ENCODE measurements around the gene NENF.
"Not testable (repeated sequence)": the region's sequence is repeated elsewhere in the genome, so short reads cannot be mapped to it uniquely, and the experiment has no call there.

Gene NENF

GRCh38 chr1:212432661-212433576 lies at the start of gene NENF:
Gene NENF, plus strand, starts transcription at chr1:212432920. Its CDS starts 24 bp downstream, at chr1:212432944.
- peak within 1 kb of the TSS; percentile 60 for H3K4me3 ChIP-seq
- in situ Hi-C loops (cut with MboI; ENCODE audit: low sequenced_read_pairs), result no loop called here
- H3K9me3 ChIP-seq, result no peaks in the 10 kb centered on the region
- H3K4me1 ChIP-seq, result peaks cover 26% of the 10 kb centered on the region
- DNase-seq (ENCODE audit: low spot score in 2 of 2), result peak; percentile 77 to 87
- no peaks in the 10 kb centered on the region for H3K27me3 ChIP-seq (ENCODE audit: low read depth)
- no peaks in the 10 kb centered on the region for H3K36me3 ChIP-seq (replicated peaks)

GRCh38 chr1:212386029-212386428 lies 46.7 kb upstream of the NENF start:
- peaks cover 2% of the 10 kb centered on the region; the same call in 1 of the 2 replicates for H3K9me3 ChIP-seq
- H3K27me3 ChIP-seq (ENCODE audit: low read depth), result no peaks in the 10 kb centered on the region
- no peaks in the 10 kb centered on the region for H3K4me1 ChIP-seq
- in situ Hi-C loops (cut with MboI; ENCODE audit: low sequenced_read_pairs), result no loop called here
- no peak for DNase-seq (ENCODE audit: low spot score in 2 of 2)
- no peak overlapping the region for H3K4me3 ChIP-seq
- H3K36me3 ChIP-seq (replicated peaks), result peaks cover 38% of the 10 kb centered on the region

- H3K9me3 ChIP-seq, result peaks cover 2% of the 10 kb centered on the region; the same call in 1 of the 2 replicates
- in situ Hi-C loops (cut with MboI; ENCODE audit: low sequenced_read_pairs), result no loop called here
- DNase-seq (ENCODE audit: low spot score in 2 of 2), result no peak
- no peaks in the 10 kb centered on the region for H3K27me3 ChIP-seq (ENCODE audit: low read depth)
- no peaks in the 10 kb centered on the region for H3K4me1 ChIP-seq
- no peak overlapping the region for H3K4me3 ChIP-seq
- peaks cover 27% of the 10 kb centered on the region for H3K36me3 ChIP-seq (replicated peaks)
Observed at GRCh38 chr1:212388985-212389716, 43.6 kb upstream of the NENF start.

- H3K36me3 ChIP-seq (replicated peaks); H3K4me1 ChIP-seq; DNase-seq (ENCODE audit: low spot score in 2 of 2); H3K9me3 ChIP-seq; in situ Hi-C loops (cut with MboI; ENCODE audit: low sequenced_read_pairs); H3K4me3 ChIP-seq; H3K27me3 ChIP-seq (ENCODE audit: low read depth): not testable (repeated sequence)
Observed at GRCh38 chr1:212395678-212396437, 36.9 kb upstream of the NENF start.

- no peak overlapping the region for H3K4me3 ChIP-seq
- DNase-seq (ENCODE audit: low spot score in 2 of 2), result no peak
- no peaks in the 10 kb centered on the region for H3K27me3 ChIP-seq (ENCODE audit: low read depth)
- H3K36me3 ChIP-seq (replicated peaks), result peaks cover 3% of the 10 kb centered on the region; the same call in 1 of the 2 replicates
- peaks cover 4% of the 10 kb centered on the region; the same call in 1 of the 2 replicates for H3K9me3 ChIP-seq
- H3K4me1 ChIP-seq, result no peaks in the 10 kb centered on the region
- in situ Hi-C loops (cut with MboI; ENCODE audit: low sequenced_read_pairs), result no loop called here
Observed at GRCh38 chr1:212396638-212397037, 36.1 kb upstream of the NENF start.

GRCh38 chr1:212397171-212397570 lies 35.5 kb upstream of the NENF start:
- Histone ChIP-seq H3K9me3 (peaks cover 4% of the 10 kb centered on the region; the same call in 1 of the 2 replicates), H3K4me3 (no peak overlapping the region), H3K27me3 (ENCODE audit: low read depth) (no peaks in the 10 kb centered on the region), H3K4me1 (no peaks in the 10 kb centered on the region), H3K36me3 (replicated peaks) (peaks cover 3% of the 10 kb centered on the region)
- in situ Hi-C loops (cut with MboI; ENCODE audit: low sequenced_read_pairs), result no loop called here
- no peak for DNase-seq (ENCODE audit: low spot score in 2 of 2)

- in situ Hi-C loops (cut with MboI; ENCODE audit: low sequenced_read_pairs), result no loop called here
- Histone ChIP-seq H3K4me1 (no peaks in the 10 kb centered on the region), H3K27me3 (ENCODE audit: low read depth) (no peaks in the 10 kb centered on the region), H3K9me3 (peaks cover 4% of the 10 kb centered on the region; the same call in 1 of the 2 replicates), H3K36me3 (replicated peaks) (peaks cover 13% of the 10 kb centered on the region), H3K4me3 (no peak overlapping the region)
- DNase-seq (ENCODE audit: low spot score in 2 of 2), result no peak
Observed at GRCh38 chr1:212401042-212401441, 31.7 kb upstream of the NENF start.

- in situ Hi-C loops (cut with MboI; ENCODE audit: low sequenced_read_pairs), result no loop called here
- no peaks in the 10 kb centered on the region for H3K4me1 ChIP-seq
- no peak for DNase-seq (ENCODE audit: low spot score in 2 of 2)
- no peaks in the 10 kb centered on the region for H3K27me3 ChIP-seq (ENCODE audit: low read depth)
- 0 out of 2 replicates have a peak, but pooled peaks cover 2% of the 10 kb centered on the region for H3K9me3 ChIP-seq
- peaks cover 21% of the 10 kb centered on the region for H3K36me3 ChIP-seq (replicated peaks)
- no peak overlapping the region for H3K4me3 ChIP-seq
Observed at GRCh38 chr1:212401838-212402582, 30.7 kb upstream of the NENF start.

GRCh38 chr1:212402666-212403321 lies 29.9 kb upstream of the NENF start:
- H3K4me3 ChIP-seq, result no peak overlapping the region
- H3K9me3 ChIP-seq, result no peaks in the 10 kb centered on the region; the same call in 1 of the 2 replicates
- peaks cover 28% of the 10 kb centered on the region for H3K36me3 ChIP-seq (replicated peaks)
- H3K27me3 ChIP-seq (ENCODE audit: low read depth), result no peaks in the 10 kb centered on the region
- in situ Hi-C loops (cut with MboI; ENCODE audit: low sequenced_read_pairs), result no loop called here
- H3K4me1 ChIP-seq, result no peaks in the 10 kb centered on the region
- DNase-seq (ENCODE audit: low spot score in 2 of 2), result no peak

- Histone ChIP-seq H3K4me1 (peaks cover 12% of the 10 kb centered on the region), H3K4me3 (no peak overlapping the region), H3K36me3 (replicated peaks) (peaks cover 52% of the 10 kb centered on the region), H3K9me3 (no peaks in the 10 kb centered on the region; the same call in 1 of the 2 replicates), H3K27me3 (ENCODE audit: low read depth) (no peaks in the 10 kb centered on the region)
- no peak for DNase-seq (ENCODE audit: low spot score in 2 of 2)
- in situ Hi-C loops (cut with MboI; ENCODE audit: low sequenced_read_pairs), result no loop called here
Observed at GRCh38 chr1:212410231-212410820, 22.4 kb upstream of the NENF start.

- DNase-seq (ENCODE audit: low spot score in 2 of 2), result no peak
- in situ Hi-C loops (cut with MboI; ENCODE audit: low sequenced_read_pairs), result no loop called here
- Histone ChIP-seq H3K36me3 (replicated peaks) (peaks cover 36% of the 10 kb centered on the region), H3K27me3 (ENCODE audit: low read depth) (no peaks in the 10 kb centered on the region), H3K4me3 (no peak overlapping the region), H3K4me1 (peaks cover 13% of the 10 kb centered on the region), H3K9me3 (no peaks in the 10 kb centered on the region; the same call in 1 of the 2 replicates)
Observed at GRCh38 chr1:212412374-212412773, 20.3 kb upstream of the NENF start.

GRCh38 chr1:212413902-212414327 lies 18.8 kb upstream of the NENF start:
- in situ Hi-C loops (cut with MboI; ENCODE audit: low sequenced_read_pairs), result no loop called here
- Histone ChIP-seq H3K27me3 (ENCODE audit: low read depth) (no peaks in the 10 kb centered on the region), H3K4me1 (peaks cover 13% of the 10 kb centered on the region), H3K9me3 (no peaks in the 10 kb centered on the region), H3K36me3 (replicated peaks) (peaks cover 26% of the 10 kb centered on the region), H3K4me3 (peak overlapping the region; percentile 83)
- DNase-seq (ENCODE audit: low spot score in 2 of 2), result peak in 1 of 2 experiments; percentile 25

All from HAP-1 (cell line).